GM12873 (cell line): ENCODE measurements around the gene TRIM31.

Source experiments
- CTCF ChIP-seq: IDR thresholded peaks from 2 replicates; pipeline ENCODE4 v1.5.1; 2012; ENCODE audit warnings: low read depth, mild to moderate bottlenecking, moderate library complexity, low read length, control low read depth; ENCODE audit not compliant: insufficient read depth; ENCODE audit errors: missing control alignments

Gene TRIM31

GRCh38 chr6:30130887-30131862, 18.3 kb upstream of the TRIM31 start:
- peak; percentile 99 for TF ChIP-seq CTCF

DNA sequence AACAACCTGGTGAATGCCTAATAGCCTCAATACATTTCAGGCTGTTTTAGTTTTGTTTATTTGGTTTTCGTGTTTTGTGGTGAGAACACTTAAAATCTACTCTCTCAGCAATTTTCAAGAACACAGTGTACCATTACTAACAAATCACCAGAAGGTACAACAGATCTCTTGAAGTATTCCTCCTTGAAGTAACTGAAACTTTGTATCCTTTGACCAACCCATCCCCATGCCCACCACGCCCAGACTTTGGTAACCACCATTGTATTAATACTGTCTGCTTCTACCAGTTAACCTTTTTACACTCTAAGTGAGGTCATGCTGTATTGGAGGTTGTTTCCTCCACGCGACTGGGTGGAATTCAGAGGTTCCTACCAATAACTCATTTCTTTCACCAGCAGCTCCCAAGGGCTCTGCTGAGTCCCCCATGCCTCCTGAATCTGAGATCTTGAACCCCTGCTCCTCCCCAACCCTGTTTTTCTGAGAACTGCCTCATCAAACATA, 17.3 kb upstream of the TRIM31 start:
- no peak for TF ChIP-seq CTCF

DNA sequence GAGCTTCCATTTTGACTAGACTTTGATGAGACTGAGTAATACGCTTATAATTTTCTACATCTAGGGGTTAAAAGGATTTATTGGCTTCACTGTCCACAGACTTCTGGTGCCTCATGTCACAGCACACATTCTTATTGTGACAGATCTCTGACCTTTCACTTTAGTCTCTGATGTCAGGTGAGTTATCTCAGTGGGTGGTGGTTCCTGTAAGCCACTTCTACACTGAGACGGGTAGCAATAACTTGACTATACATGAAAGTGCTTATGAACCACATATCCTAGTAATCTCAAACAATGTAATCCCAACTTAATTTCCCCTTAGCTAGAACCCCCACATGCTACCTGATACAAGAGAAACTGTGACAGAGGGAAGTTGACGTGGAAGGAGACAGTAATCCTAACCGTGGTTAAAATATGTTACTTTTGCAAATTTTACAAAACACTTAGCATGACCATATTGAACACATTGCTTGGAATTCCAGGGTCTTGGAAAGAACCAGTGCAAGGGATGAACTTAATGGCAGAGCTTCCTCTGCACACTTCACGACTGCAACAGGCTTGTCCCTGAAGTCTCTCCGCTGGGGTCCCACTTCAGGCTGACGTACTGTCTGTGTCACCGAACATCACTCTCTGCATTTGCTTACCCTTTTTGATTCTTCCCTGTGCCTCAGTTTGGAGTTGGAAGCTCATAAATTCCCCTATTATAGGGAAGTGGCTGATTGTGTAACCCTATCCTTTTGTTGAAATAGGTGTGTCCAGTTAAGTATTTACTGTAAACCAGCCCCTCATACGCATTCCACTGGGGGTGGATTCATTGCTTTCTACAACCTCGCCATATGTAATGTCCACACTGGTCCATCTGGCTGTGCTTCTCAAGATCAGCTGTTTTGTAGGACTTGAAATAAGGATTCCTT, 16.6 kb upstream of the TRIM31 start:
- TF ChIP-seq CTCF: no peak

GRCh38 chr6:30127238-30128093, 14.6 kb upstream of the TRIM31 start:
- no peak for TF ChIP-seq CTCF

DNA sequence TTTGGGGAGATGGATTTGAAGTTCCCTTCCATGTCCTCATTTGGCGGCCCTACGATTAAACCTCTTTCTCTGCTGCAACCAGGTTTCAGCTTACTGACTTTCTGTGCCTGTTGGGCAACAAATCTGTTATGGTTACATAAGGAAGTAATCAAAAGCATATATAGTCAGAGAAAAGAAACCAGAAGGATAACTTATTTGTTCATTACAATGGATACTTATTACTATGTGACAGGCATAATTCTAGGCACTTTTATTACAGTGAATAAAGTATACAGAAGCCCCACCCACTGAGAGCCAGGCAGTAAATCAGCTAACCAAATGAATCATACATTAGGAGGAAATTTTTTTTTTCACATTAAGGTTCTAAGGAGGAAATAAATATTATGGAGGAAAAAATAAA, 9.6 kb upstream of the TRIM31 start:
- no peak for TF ChIP-seq CTCF

- no peak for TF ChIP-seq CTCF
Observed at GRCh38 chr6:30121446-30122366, 8.8 kb upstream of the TRIM31 start.
